ENCODE data around the gene NECTIN4.
"Not testable (repeated sequence)": the region's sequence is repeated elsewhere in the genome, so short reads cannot be mapped to it uniquely, and the experiment has no call there.

The NECTIN4 gene
- total RNA-seq = 0 to 0.39 (median 0) reads per million in 3 experiments

DNA sequence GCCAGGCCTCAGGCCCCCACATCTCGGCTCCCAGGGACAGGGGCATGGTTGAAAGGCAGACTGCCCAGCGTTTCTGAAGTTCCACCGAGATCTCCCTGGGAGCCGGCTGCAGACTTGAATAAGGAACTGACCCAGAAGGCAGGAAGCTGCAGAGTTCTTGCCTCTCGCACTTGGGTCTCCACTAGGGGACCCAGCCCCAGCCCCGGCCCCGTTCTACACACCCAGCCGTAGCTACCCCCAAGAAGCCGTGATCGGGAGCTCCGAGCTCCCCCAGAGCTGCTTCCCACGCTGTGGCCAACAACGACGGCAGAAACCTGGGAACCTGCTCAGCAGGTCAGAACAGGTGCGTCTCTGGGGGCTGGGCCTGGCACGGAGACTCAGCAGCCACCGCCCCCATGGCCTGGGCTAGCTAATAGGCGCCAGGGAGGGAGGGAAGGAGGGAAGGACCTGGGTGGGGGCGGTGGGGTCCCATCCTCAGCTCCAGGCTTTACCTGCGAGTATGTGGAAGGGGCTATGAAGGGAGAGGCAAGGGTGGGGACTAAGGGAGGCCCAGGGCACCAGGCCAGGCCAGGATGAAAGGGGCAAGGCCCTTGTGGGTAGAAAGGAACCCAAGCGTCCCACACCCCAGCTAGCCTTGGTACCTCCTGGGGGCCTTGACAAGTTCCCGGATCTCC lies at the start of gene NECTIN4:
TSS of gene NECTIN4 (minus strand) at position 308 of the 674 bp plus-strand sequence. CDS start at position 46, 262 bp downstream.
- no peak for DNase-seq

DNA sequence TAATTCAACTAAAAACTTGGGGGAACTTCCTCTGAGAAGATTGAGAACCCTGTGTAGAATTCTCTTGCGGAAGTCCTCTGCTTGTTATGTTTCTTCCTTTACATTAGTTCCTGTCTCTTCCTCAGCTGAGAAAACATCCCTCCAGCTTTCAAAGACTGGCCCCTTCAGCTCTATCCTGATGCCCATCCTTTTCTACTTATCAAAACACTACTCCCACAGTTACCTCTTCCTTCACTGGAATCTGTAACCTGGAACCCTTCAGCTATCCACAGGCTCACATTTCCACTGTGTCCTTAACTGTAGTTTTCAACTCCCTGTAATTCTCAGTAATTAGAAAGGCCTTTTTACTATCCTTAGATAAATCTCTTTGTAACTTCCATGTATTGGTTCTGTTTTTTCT lies 49.1 kb upstream of the NECTIN4 start:
- no peak for DNase-seq

DNA sequence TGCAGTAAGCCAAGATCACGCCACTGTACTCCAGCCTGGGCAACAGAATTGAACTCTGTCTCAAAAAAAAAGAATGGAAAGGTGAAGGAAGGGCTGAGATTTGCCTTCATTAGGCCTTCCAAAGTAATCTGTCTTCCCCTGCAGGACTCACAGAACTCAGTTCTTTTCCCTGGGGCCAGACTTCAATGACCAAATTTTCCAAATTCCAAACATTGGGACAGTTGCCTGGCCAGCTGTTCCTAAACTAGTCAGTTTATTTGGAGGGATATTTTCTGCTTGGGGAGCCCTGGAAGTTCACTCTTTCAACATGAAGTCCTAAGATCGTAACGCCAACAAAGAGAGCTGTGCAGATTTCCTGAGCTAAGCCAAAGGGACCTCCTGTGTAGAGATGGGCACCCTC lies 48.5 kb upstream of the NECTIN4 start:
- no peak for DNase-seq

DNA sequence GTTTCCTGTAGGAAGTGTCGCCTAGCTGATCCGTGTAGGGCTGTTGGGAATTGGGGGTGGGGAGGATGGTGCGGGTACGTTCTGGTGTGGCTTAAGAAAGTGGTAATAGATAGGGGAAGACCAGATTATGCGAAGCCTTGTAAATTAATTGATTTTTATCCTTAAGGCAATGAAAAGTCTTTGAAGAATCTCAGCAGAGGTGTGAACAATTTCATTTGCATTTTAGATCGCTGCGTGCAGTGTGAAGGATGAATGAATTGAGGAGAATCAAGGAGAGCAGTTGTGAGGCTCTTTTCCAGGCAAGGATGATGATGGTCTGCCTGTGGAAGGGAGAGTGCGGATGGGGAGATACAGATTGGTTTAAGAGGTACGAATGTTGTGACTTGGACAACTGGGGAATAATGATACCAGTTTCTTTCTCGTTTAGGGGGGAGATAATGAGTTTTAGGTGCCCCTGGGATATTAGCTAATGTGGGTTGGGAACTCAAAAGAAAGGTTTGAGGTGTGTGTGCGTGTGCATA lies 43.9 kb upstream of the NECTIN4 start:
- no peak for DNase-seq

DNA sequence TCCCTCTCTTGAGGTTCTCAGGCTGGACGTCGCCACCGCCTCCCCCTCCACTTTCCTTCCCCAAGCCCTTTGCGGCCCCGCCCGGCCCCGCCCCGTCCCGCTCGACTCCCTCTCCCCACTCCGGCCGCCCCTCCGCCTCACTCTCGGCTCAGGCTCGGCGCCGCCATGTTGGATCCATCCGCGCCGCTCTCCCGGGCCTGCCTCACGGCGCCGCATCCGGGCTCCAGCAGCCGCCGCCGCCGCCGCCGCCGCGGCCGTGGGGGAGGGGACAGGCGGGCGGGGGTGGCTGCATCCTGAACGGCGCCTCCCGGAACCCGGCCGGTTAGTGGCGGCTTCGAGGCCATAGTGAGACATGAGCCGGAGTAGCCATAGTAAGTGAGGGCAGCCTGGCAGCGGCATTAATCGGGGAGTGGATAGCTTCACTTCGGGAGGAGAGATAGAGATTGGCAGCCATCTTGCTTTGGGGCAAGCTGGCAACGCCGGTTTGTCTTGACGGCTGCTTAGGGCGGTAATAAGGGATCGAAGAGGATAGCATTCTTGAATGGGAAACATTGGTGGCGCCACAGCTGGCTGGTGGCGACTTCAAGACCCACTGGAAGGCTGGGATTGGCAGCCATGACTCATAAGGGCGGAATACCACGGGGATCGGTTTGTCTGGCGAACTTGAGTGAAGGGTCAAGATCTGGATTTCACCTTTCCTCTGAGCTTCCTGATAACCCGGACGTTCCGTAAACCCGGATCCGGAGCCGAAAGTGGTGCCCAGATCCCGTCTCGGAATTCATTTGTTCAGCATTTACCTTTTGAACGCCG lies 43.3 kb upstream of the NECTIN4 start, which contains the start of gene DEDD:
TSS of gene DEDD (minus strand) at position 258 of the 810 bp plus-strand sequence. CDS start 8,205 bp downstream, outside the sequence.
- DNase-seq = peak; percentile 94

DNA sequence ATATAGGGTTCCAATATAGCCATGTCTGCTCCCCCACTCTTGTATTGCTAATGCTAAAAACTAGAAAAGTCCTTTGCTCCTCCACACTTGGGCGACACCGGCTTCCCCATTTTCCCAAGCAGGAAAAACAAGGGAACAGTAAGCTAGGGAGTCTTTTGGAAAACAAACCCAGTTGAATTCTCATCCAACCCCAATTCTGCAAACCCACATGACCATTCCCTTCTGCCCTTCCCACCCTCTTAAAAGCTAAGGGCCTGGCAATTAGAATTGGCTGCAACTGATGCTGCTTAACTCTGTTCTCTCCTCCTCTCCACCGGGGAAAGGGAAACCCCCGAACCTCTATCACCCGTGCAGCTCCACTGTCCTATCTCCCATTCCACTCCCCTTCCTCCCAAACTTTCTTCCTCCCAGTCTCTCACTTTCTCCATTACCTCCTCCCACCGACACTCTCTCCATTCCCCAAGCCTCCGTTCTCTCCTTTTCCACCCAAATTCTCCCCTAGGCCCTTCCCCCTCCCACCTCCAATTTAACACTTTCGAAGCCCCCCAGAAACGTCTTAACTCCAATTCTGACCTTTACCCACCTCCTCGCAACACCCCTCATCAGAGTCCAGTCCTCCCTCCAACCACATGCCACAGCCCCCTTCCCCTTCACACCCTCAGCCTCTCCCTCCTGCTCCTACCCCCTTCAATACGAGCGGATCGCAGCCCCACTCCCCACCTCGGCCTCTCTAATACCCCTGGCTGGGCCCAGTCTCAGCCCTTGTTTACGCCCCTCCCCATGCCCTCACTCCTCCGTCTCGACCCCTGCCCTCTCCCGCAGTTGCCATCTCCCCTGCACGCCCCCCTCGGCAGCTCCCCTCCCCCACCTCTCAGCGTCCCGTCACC lies 42.4 kb upstream of the NECTIN4 start:
- DNase-seq = peak; percentile 21

DNA sequence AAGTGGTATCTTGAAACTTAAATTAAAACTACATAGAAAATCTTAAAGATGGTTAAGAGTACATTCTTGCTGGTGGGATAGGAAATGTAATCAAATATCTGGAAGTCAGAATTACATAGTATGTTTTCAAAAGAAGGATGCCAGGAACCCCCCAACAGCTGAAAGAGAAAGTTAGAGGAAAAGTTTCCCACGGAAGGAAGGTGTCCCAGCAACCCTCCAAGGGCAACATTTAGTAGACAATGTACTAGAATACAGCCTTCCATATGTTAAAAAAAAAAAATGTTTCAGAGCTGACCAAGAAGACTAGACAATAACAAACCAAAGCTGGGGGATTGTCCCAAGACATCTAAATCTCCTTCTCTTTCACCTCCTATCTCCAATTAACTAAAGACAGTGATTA lies 40.9 kb upstream of the NECTIN4 start:
- no peak for DNase-seq

DNA sequence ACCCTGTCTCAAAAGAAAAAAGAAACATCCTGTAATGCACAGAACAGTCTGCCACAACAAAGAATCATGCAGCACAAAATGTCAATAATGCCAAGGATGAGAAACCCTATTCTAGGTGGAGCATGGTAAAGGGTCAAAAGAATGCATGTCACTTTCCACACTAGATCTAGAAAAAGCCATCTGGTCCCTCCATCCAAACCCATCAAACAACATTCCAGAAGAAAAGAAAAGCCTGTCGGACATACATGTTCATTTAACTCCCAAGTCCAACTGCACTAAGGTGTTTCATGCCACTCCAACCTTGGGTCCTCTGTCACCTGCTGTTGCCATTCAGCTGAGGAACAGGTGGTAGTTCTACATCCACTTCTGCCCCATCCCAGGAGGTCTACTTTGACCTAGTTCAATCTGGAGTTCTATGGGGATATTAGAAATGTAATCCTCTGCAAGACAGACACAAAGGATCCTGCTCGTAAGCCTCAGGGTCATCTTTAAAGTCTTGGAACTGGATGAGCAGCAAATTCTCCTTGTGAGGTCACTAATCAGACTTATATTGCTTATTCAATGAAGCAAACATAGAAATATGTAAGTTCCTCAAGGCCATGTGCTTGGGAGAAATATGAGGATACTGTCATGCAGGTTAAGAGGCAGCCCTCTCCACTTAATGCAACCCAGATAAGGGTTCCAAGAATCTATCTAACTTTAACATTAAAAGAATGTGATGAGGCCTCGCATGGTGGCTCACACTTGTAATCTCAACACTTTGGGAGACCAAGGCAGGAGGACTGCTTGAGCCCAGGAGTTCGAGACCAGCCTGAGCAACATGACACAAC lies 39.4 kb upstream of the NECTIN4 start:
- DNase-seq = no peak

DNA sequence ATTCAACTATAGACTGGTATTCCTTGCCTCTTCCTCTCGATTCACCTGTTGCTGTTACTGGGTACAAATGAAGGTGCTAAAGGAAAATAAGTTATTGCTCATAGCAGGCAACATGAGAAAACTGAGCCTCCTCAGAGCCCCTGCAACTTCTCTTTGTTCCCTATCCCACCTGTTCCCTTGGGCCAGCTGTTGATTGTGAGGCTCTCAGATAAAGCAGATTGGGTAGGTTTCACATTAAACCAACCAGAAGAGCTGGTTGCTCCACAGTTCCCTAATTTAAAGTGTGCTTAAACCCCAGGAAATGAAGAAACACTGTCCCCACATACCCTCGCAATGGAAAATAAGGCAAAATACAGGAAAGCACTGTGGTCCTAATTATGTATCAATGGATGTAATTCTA lies 38.3 kb upstream of the NECTIN4 start:
- DNase-seq = no peak

DNA sequence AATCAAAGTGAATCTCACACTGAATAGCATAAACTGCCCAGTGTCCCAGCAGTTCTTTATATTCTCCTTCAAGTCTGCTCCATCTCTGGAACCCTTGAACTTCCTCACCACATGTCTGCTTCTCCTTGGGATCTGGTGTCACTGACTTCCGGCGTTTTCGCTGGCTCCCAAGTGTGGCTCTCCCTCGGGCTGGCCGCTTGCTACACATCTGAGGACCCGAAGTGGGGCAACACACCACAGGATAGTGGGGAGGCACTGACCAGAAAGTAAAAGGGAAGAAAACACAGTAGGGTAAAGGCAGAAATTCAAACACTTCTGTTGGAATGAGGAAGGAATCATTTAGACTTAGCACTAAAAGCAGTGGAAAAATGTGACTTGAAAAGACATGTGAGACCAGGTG lies 33.6 kb upstream of the NECTIN4 start:
- DNase-seq = no peak

DNA sequence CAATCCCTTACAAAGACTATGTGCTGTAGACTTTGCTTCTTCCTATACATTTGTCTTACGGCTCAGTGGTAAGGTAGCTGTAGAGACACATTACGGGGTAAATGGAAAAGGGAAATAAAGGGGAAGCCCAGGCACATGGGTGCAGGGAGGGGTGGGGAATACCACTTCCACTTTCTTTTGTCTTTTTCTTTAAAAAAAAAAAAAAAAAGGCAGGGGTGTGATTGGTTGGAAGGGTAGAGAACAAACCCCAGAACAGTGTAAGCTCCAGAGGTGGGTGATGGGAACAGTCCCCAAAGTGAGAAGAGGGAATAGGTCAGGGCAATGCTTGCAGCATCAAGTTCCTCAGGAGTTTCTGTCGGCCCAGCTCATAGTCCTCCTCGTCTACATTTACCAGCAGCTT lies 32.5 kb upstream of the NECTIN4 start:
- DNase-seq = no peak

DNA sequence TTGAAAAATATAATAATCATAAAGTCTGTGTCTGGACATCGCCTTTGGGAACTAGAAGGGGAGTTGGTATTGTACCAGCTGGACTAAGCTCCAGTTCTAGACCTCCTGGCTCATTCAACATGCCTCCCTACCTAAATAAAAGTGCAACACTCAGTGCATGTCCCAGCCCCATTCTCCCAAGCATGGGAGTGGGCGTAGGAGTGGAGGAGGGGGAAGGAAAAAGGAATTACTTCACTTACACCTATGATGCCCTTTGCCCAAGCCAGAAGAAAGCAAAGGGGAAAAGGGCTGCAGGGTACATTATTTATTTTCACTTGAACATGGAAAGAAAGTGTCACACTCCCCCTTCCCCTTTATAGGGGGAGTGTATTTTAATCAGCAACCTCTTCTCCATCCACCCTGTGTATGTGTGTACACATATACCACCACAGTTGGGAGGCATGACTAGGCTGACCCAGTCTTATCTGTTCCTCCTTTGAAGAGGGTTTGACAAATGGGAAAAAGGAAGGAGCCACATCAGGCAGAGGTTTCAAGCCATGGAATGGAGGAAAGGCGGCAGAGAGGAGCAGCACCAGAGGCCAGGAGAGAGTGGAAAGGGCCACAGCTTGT lies 31.8 kb upstream of the NECTIN4 start:
- DNase-seq = no peak

DNA sequence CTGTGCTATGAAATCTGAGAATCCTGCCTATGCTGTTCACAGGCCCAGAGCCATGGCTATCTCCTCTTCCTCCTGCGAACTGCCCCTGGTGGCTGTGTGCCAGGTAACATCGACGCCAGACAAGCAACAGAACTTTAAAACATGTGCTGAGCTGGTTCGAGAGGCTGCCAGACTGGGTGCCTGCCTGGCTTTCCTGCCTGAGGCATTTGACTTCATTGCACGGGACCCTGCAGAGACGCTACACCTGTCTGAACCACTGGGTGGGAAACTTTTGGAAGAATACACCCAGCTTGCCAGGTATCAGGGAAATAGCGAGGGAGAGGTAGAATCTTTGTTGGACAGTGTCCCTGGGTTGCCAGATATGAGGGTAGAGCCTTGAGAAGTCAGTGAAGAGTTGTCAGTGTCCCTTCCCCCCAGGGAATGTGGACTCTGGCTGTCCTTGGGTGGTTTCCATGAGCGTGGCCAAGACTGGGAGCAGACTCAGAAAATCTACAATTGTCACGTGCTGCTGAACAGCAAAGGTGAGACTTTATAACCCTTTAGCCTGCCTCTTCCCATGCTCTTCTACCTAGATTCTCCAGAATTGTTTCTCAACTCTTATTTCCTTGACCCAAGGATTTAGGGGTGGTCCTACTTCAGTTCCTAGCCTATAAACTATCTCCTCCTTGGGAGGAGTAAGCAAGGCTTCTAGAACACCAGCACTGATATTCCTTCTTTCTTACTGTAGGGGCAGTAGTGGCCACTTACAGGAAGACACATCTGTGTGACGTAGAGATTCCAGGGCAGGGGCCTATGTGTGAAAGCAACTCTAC lies 29.9 kb upstream of the NECTIN4 start:
- peak; percentile 71 for DNase-seq

DNA sequence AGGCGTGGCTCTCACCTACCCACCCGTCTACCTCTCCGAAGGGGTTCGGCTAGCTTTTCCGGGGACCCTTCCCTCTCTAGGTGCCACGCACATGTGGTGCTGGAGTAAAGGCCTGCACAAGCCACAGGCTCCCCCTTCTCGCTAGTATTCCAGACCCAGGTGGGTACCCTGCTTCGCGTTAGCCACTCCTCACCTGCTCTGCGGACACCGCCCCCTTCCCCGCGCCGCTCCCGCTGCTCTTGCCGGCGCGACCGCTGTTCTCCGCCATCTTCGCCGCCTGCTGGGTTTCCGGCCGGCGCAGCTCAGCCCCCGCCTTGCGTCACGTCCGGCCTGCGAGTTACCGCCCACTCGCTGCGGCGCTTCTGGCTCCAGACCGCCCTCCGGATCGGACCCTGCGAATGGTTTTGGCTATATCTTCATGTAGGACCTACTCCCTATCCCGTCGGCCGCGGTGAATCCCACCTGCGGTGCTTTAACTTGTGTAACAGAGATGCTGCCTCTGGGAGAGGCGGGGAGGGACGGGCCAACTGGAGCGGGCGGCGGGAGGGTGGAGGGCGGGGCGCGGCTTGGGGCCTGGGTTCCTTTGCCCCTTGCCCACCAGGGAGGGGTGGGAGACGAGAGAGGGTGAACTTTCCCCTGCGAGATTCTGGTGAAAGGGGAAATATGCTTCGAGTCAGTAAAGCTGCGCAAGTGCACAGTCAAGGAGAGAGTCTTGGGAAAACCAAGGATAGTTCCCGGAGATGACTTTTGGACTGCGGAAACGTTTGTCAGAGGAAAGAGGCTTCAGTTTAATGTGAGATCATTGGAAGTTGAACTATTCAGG lies 28.6 kb upstream of the NECTIN4 start, which contains the start of the genes NIT1 and PFDN2:
TSS of gene NIT1 (plus strand) at position 347 of the 823 bp plus-strand sequence. CDS start at position 419, 72 bp downstream.
TSS of gene PFDN2 (minus strand) at position 279 of the 823 bp plus-strand sequence. CDS start at position 268, 11 bp downstream.
- peak; percentile 83 for DNase-seq

DNA sequence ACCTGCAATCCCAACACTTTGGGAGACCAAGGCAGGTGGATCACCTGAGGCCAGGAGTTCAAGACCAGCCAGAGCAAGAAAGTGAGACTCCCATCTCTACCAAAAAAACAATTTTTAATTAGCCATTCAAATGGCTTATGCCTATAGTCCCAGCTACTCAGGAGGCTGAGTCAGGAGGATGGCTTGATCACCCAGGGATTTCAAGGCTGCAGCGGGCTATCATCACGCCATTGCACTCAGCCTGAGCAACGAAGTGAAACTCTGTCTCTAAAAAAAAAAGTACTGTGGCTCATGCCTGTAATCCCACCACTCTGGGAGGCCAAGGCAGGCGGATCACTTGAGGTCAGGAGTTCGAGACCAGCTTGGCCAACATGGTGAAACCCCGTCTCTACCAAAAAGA lies 26.6 kb upstream of the NECTIN4 start:
- DNase-seq = not testable (repeated sequence)

DNA sequence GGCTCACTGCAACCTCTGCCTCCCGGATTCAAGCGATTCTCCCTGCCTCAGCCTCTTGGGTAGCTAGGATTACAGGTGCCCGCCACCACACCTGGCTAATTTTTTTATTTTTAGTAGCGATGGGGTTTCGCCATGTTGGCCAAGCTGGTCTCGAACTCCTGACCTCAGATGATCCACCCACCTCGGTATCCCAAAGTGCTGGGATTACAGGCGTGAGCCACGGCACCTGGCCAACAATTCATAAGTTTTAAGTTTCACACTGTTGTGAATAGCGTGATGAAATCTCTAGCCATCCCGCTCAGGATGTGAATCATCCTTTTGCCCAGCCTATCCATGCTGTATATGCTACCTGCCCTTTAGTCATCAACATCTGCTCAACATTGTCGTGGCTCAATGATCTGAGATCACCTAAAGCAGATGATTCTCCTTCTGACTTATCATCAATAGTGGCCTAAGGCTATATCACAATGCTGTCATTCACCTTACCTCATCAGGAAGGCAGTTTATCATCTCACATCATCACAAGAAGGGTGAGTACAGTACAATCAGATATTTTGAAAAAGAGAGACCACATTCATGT lies 25.9 kb upstream of the NECTIN4 start:
- DNase-seq = no peak

DNA sequence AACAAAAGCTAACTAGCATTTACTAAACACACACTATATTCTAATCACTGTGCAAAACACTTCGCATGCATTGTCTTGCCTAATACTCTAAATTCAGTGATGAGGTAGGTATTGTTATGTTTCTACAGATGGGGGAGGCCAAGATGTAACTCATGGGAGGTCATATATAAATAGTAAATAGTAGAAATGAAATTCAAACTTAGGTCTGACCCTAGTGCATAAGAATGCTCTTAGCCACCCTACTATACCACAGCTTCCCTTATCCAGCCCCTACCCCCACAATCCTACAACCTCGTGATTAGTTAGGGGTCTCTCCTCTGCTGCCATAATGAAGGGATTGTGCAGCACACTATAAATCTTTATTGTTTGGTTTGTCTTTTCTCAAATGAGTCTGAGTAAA lies 25.2 kb upstream of the NECTIN4 start:
- no peak for DNase-seq

DNA sequence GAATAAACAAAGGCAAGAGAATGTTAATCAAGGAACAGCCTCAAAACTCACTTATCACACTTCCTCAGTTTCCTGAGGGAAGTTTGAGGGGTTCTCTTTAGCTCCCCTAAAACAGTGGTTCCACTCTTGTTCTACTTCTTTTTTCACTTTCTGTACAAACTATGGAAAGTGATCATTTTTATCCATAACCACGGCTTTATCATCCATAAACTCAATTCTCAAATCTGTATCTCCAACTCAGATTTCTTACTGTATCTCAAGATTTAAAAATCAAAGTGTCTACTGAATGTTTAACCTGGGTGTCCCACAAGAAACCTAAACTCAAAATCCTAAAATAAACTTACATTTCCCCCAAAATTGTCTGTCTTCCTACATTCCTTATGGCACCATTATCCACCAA lies 24.6 kb upstream of the NECTIN4 start:
- DNase-seq = no peak

DNA sequence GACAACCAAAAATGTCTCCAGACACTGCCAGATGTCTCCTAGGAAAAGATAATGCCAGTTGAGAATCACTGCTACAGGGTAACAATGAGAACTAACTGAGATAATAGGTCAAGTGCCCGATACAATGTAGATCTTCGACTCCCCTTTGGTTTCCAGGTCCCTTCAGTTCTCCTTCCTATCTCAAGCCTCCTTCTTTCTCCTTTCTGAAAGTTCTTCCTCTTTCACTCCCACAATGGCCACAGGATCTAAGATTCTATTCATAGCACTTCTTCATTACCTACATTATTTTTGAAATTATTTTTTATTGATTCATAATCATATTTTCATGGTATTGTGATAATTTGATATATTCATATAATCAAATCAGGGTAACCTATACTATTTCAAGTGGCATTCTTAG lies 22.2 kb upstream of the NECTIN4 start:
- DNase-seq = no peak

Measured in central memory CD4-positive, alpha-beta T cell (primary cell).